Smooth muscle cell (in vitro differentiated cells): ENCODE data around the gene RELL2. TPM values are rescaled to one million over a fixed set of nuclear protein-coding genes. Genes with fewer than 3 reads are reported as not detected.

Source experiments
- DNase-seq: peaks from one replicate; lab custom pipeline; 2025; ENCODE audit not compliant: unreplicated experiment; lab: John Stamatoyannopoulos, UW
- H2AFZ ChIP-seq: fragments of 200-600 bp; sonication (generic); 2 replicates; pipeline ENCODE4 v1.6.0; 2016; ENCODE audit warnings: antibody characterized with exemption, low read depth, mild to moderate bottlenecking
- H3F3A ChIP-seq: fragments of 200-600 bp; sonication (generic); 2 replicates; pipeline ENCODE4 v1.6.0; 2017; ENCODE audit warnings: antibody characterized with exemption, low read depth
- H3K27ac ChIP-seq: fragments of 200-600 bp; sonication (generic); 2 replicates; pipeline ENCODE4 v1.5.1; 2016; ENCODE audit warnings: low read depth, mild to moderate bottlenecking
- H3K27me3 ChIP-seq: fragments of 200-600 bp; sonication (generic); 2 replicates; pipeline ENCODE4 v1.6.1; 2016; ENCODE audit warnings: low read depth, mild to moderate bottlenecking
- H3K36me3 ChIP-seq: fragments of 200-600 bp; sonication (generic); 2 replicates; pipeline ENCODE4 v1.5.1; 2016; ENCODE audit warnings: low read depth
- H3K4me1 ChIP-seq: fragments of 200-600 bp; sonication (generic); 2 replicates; pipeline ENCODE4 v1.5.1; 2016; ENCODE audit warnings: low read depth
- H3K4me2 ChIP-seq: fragments of 200-600 bp; sonication (generic); 2 replicates; pipeline ENCODE4 v1.6.0; 2016; ENCODE audit warnings: mild to moderate bottlenecking
- H3K4me3 ChIP-seq: fragments of 200-600 bp; sonication (generic); 2 replicates; pipeline ENCODE4 v1.5.1; 2016; ENCODE audit warnings: mild to moderate bottlenecking
- H3K79me2 ChIP-seq: fragments of 200-600 bp; sonication (generic); 2 replicates; pipeline ENCODE4 v1.6.0; 2016; ENCODE audit warnings: low read depth, mild to moderate bottlenecking
- H3K9ac ChIP-seq: fragments of 200-600 bp; sonication (generic); 2 replicates; pipeline ENCODE4 v1.6.0; 2016; ENCODE audit warnings: low read depth
- H3K9me3 ChIP-seq: fragments of 200-600 bp; sonication (generic); replicated peaks from 2 replicates; pipeline ENCODE4 v1.5.1; 2016; ENCODE audit warnings: low read depth
- H4K20me1 ChIP-seq: fragments of 200-600 bp; sonication (generic); 2 replicates; pipeline ENCODE4 v1.6.0; 2016; ENCODE audit warnings: low read depth
- WGBS: methylation state at CpG from one replicate; pipeline ENCODE4 v1.1.7; 2016; ENCODE audit warnings: low lambda C conversion rate; 5-methylcytosine and 5-hydroxymethylcytosine counted together
- polyA plus RNA-seq: library from polyadenylated mRNA; unstranded; fragments of >200 nt; fragmentation: Nextera tagmentation; extraction: Ambion mirVana; gene quantifications from 2 replicates; pipeline ENCODE4 v1.2.1, GENCODE V29; 2016
- total RNA-seq: library from RNA; depleted of rRNA; stranded (reverse); fragments of >200 nt; gene quantifications from 2 replicates; pipeline ENCODE4 v1.2.3, GENCODE V29; 2014
- TF ChIP-seq, protein P1 (sequence below): fragments of 200-600 bp; sonication (generic); IDR thresholded peaks from 2 replicates; pipeline ENCODE4 v1.5.1; 2017; ENCODE audit warnings: borderline replicate concordance, mild to moderate bottlenecking, antibody characterized with exemption; ENCODE audit not compliant: insufficient read depth, poor library complexity, severe bottlenecking

RELL2 gene
- total and polyA plus RNA-seq, 2 experiments from 2014 or later = 4.2 to 8.7 TPM

GRCh38 chr5:141623611-141624010, 13.2 kb upstream of the RELL2 start:
- H4K20me1 ChIP-seq = peaks cover 4% of the 10 kb centered on the region
- H3F3A ChIP-seq = peaks cover 16% of the 10 kb centered on the region
- no peak overlapping the region for H2AFZ ChIP-seq
- no peak overlapping the region for H3K4me3 ChIP-seq
- no peaks in the 10 kb centered on the region for H3K9me3 ChIP-seq
- H3K27ac ChIP-seq = no peak overlapping the region
- no peaks in the 10 kb centered on the region for H3K4me1 ChIP-seq
- H3K36me3 ChIP-seq = peaks cover 7% of the 10 kb centered on the region
- no peaks in the 10 kb centered on the region for H3K27me3 ChIP-seq
- DNase-seq = no peak
- WGBS = 87% methylated on average over 5 of the region's 5 CpGs
- no peaks in the 10 kb centered on the region for H3K79me2 ChIP-seq
- TF ChIP-seq, protein P1, sequence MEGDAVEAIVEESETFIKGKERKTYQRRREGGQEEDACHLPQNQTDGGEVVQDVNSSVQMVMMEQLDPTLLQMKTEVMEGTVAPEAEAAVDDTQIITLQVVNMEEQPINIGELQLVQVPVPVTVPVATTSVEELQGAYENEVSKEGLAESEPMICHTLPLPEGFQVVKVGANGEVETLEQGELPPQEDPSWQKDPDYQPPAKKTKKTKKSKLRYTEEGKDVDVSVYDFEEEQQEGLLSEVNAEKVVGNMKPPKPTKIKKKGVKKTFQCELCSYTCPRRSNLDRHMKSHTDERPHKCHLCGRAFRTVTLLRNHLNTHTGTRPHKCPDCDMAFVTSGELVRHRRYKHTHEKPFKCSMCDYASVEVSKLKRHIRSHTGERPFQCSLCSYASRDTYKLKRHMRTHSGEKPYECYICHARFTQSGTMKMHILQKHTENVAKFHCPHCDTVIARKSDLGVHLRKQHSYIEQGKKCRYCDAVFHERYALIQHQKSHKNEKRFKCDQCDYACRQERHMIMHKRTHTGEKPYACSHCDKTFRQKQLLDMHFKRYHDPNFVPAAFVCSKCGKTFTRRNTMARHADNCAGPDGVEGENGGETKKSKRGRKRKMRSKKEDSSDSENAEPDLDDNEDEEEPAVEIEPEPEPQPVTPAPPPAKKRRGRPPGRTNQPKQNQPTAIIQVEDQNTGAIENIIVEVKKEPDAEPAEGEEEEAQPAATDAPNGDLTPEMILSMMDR = no peak
- H3K9ac ChIP-seq = no peak overlapping the region
- no peak overlapping the region for H3K4me2 ChIP-seq

DNA sequence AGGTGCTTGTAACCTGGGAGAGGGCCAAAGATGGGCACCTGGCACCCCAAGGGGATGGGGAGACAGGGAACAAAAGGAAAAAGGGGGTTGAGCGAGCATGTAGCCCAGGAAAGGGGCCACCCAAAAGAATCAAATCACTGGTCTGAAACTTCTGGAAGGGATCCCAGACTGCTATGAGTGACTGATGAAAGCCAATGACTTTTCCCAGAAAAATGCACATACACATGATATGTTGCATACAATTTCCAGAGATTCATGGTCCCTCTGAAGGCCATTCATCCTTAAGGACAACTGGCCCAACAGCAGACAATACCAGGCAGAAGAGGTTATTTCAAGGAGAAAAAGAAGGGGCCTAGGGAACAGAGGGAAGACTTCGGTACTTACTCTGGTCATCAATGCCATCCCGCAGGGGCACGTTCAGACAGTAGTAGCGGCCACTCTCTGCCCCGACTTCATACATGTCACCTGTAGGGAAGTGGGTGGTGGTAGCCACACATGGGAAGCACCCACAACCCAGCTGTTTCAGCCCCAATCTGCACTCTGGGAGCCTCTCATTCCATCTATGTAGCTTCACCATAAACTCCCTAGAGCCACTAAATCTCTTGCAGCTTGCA, 8.5 kb upstream of the RELL2 start:
- Histone ChIP-seq H3K4me3 (no peak overlapping the region), H3K4me2 (no peak overlapping the region), H3K27ac (no peak overlapping the region), H3K36me3 (peaks cover 5% of the 10 kb centered on the region), H3K27me3 (no peaks in the 10 kb centered on the region), H2AFZ (no peak overlapping the region), H3K9ac (no peak overlapping the region), H3K9me3 (no peaks in the 10 kb centered on the region), H3K79me2 (peaks cover 32% of the 10 kb centered on the region), H4K20me1 (peaks cover 49% of the 10 kb centered on the region), H3K4me1 (no peaks in the 10 kb centered on the region), H3F3A (no peaks in the 10 kb centered on the region)
- DNase-seq = no peak
- 100% methylated on average over 6 of the region's 6 CpGs for WGBS
- TF ChIP-seq, protein P1 = no peak

GRCh38 chr5:141630570-141631140, 6.1 kb upstream of the RELL2 start:
- Histone ChIP-seq H3K27ac (no peak overlapping the region), H3K4me1 (peaks cover 7% of the 10 kb centered on the region), H3K79me2 (peaks cover 55% of the 10 kb centered on the region), H2AFZ (no peak overlapping the region), H3K9ac (no peak overlapping the region), H3F3A (no peaks in the 10 kb centered on the region), H3K36me3 (no peaks in the 10 kb centered on the region), H3K9me3 (no peaks in the 10 kb centered on the region), H3K4me3 (no peak overlapping the region), H4K20me1 (peaks cover 72% of the 10 kb centered on the region), H3K27me3 (no peaks in the 10 kb centered on the region), H3K4me2 (no peak overlapping the region)
- TF ChIP-seq, protein P1 = no peak
- DNase-seq = no peak
- 96% methylated on average over 5 of the region's 5 CpGs for WGBS

DNA sequence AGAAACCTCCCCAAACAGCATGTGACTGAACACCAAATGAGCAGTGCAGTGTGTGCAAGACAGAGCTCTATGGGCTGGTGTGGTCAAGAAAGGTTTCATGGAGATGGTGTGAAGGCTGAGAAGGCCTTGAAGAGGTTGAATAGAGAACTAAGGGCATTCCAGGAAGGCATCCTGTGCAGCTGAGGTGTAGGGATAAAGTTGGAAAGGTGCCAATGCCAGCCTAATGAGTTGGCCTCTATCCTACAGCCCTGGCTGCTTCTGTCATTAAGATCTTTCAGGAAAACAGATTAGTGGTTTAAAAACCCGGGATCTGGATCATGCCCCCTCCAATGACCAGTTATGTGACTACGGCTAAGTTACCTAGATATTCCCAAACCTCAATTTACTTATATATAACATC, 4.1 kb upstream of the RELL2 start:
- H3K4me3 ChIP-seq = no peak overlapping the region
- H4K20me1 ChIP-seq = peaks cover 78% of the 10 kb centered on the region
- DNase-seq = no peak
- no peaks in the 10 kb centered on the region for H3F3A ChIP-seq
- H3K4me2 ChIP-seq = no peak overlapping the region
- TF ChIP-seq, protein P1 = no peak
- no peaks in the 10 kb centered on the region for H3K27me3 ChIP-seq
- H3K9me3 ChIP-seq = no peaks in the 10 kb centered on the region
- H3K79me2 ChIP-seq = peaks cover 65% of the 10 kb centered on the region
- no peaks in the 10 kb centered on the region for H3K36me3 ChIP-seq
- H3K27ac ChIP-seq = no peak overlapping the region
- H2AFZ ChIP-seq = no peak overlapping the region
- whole genome bisulfite sequencing = 94% methylated on average over 2 of the region's 2 CpGs
- no peak overlapping the region for H3K9ac ChIP-seq
- peaks cover 15% of the 10 kb centered on the region for H3K4me1 ChIP-seq
